Hematopoietic multipotent progenitor cell (in vitro differentiated cells): ENCODE results near the gene GJA4. TPM values are rescaled to one million over a fixed set of nuclear protein-coding genes. Genes with fewer than 3 reads are reported as not detected.
"Not testable (repeated sequence)": the region's sequence is repeated elsewhere in the genome, so short reads cannot be mapped to it uniquely, and the experiment has no call there.

ENCODE experiments used
- DNase-seq, 3 donors: peaks; one replicate each; pipeline ENCODE4 v3.0.0-alpha.2; 2011 to 2015; ENCODE audit warnings: low read depth in 2 of 3, low spot score in 2 of 3
- total RNA-seq: library from RNA; depleted of rRNA; stranded (reverse); fragments of >200 nt; gene quantifications from one replicate; pipeline ENCODE4 v1.2.3, GENCODE V29; 2012

Gene GJA4
- total RNA-seq, 1 donor: 7.3 TPM

DNA sequence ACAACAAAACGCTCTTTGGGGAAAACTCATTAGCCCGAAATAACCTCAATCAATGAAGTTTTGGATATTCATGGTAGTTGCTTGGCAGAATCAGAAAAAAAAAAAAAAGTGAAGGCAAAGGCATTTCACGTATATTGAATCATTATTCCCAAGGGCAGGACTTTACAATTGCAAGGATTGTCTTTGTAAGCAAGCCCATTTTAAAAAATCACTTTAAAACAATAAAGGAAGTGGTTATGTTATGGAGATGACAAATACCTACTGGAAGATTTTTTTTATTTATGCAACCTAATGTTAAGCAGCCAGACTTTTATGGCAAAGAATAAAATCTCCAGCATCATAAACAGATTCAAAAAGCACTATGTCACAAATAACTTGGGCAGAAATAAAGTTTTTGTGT is 23.9 kb upstream of the GJA4 start:
- DNase-seq: no peak

DNA sequence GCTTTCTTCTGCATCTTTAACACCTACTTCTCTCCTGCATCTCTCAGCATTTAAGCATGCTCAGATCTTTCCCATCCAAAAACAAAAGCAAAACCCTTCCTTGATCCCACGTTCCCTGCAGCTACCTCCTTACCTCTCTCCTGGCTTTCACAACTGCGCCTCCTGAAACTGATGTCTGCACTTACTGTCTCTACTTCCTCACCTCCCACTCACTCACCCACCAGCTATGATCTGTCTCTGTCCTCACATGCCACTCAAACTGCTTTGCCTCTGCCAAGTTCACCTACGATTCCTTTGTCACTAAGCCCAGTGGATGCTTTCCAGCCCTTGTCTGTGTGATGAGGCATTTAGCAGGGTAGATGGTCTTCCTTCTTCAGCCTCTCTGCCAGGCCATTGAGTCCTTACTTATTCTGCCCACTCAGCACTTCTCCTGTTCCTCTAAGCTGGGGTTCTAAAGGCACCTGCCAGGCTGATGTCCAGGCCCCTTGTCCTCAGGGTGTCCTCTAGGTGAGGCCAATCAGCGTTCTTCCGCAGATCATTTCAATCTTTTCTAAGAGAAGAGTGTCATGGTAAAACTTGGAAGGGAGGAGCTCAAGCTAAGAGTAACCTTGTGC is 21.8 kb upstream of the GJA4 start:
- no peak for DNase-seq

DNA sequence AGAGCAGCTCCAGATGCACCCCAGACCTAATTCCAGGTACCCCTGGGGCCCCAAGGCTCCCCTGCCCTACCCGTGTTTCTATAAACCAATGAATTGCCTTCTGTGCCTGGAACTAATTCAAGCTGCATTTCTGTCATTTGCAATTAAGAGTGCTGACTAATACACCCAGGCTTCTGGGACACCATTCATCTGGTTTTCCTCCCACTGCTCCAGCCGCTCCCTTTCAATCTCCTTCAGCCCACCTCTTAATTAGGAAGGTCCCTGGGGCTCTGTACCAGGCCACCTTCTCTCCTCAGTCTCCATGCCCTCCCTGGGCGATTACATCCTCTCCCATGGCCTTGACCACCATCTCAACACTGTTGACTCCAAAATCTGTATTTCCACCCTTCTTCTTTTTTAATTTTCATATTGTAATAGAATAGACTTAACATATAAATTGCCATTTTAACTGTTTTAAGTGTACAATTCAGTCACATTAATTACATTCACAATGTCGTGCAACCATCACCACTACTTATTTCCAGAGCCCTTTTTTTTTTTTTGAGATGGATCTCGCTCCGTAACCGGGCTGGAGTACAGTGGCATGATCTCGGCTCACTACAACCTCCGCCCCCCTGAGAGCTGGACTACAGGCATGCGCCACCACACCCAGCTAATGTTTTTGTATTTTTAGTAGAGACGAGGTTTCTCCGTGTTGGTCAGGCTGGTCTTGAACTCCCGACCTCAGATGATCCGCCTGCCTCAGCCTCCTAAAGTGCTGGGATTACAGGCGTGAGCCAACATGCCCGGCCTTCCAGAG is 21.0 kb upstream of the GJA4 start:
- no peak for DNase-seq

DNA sequence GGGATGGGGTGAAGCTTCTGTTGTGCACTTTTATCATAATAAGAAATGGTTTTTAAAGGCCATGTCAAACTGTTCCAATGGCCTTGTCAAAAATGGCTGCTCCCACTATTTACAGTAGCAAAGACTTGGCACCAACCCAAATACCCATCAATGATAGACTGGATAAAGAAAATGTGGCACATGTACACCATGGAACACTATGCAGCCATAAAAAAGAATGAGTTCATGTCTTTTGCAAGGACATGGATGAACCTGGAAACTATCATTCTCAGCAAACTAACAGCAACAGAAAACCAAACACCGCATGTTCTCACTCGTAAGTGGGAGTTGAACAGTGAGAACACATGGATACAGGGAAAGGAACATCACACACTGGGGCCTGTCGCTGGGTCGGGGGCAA is 19.7 kb upstream of the GJA4 start:
- DNase-seq: not testable (repeated sequence)

DNA sequence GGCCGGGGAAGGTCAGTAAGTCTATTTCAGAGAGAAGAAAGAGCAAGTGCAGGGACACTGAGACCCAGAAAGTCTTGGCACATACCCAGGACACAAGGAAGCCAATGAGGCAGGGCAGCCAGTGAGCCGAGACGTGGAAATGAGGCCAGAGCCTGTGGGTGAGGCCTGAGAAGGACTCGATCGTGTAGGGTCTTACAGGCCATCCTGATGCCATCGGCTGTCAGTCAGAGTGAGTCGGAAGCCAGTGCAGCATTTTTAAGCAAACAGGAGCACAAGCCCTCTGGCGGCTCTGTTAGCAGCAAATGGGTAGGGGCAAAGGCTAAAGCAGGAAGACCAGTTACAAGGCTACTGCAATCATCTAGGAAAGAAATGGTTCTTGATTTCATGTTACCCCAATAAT is 17.8 kb upstream of the GJA4 start:
- no peak for DNase-seq

DNA sequence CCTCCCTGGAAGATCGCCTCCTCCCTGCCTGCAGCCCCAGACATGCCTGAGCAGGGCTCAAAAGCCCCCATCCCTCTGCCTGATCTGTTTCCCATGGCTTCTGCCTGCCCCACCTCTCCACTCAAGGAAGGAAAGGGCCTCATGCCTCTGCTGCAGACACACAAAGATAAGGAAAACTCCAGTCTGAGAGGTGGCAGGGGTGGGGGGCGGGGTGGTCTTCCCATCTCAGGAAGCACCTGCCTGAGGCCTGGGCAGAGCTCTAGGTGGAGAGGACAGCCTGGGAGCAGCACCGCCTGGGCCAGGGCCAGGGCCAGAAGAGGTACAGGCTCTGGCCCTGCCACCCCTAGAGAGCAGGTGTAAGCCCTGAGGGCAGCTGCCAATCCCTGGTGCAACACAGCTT is 15.9 kb upstream of the GJA4 start:
- no peak for DNase-seq

DNA sequence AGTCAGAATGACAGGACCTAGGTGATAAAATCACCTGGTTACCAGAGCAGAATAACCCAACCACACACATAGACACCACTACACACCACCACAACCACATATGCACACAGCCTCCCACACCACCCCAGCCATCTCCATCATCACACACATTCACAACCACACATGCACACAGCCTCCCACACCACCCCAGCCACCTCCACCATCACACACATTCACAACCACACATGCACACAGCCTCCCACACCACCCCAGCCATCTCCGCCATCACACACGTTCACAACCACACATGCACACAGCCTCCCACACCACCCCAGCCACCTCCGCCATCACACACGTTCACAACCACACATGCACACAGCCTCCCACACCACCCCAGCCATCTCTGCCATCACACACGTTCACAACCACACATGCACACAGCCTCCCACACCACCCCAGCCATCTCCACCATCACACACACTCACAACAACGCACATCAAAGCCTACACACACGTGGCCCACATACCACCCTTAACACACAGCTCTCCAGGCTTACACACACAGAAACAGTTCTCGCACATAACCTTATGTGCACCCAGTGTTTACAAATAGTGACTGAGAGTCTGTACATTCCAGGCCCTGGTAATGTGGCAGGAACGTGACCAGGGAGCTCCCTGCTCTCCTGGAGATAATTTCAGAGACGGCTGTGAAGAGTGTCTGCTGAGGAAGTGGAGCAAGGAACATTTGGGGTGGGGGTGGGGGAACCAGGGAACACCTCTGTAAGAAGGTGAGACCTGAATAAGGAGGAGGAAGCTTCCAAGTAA is 15.1 kb upstream of the GJA4 start:
- no peak for DNase-seq

DNA sequence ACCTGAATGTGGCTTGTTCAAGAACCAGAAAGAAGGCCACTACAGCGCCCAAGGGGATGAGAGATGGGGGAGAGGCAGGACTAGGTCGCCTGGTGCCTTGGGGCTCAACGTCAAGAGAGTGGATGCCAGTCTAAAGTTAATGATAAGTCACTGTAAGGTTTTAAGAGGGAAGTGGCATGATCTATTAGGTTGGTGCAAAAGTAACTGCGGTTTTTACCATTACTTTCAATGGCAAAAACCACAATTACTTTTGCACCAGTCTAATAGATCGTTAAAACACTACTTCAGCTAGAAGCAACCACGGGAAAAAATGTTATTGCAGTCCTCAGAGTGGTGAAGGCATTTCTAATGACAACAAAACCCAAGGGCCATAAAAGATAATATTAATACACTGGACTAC is 14.4 kb upstream of the GJA4 start:
- DNase-seq: no peak

DNA sequence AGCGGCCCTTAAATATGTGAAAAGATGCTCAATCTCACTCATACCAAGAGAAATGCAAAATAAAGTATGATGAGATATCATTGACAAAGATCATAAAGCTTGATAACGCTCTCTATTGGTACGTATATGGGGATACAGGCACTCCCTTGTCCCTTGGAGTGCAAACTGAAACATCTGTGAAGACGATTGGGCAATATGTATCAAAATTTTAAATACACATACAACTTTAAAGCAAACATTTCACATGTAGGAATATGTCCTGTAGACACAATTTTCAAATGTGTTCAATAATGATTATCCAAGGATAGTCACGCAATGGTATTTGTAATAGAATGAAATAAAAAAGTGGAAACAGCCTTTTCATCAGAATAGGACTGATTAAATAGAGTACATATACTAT is 13.8 kb upstream of the GJA4 start:
- DNase-seq: no peak

DNA sequence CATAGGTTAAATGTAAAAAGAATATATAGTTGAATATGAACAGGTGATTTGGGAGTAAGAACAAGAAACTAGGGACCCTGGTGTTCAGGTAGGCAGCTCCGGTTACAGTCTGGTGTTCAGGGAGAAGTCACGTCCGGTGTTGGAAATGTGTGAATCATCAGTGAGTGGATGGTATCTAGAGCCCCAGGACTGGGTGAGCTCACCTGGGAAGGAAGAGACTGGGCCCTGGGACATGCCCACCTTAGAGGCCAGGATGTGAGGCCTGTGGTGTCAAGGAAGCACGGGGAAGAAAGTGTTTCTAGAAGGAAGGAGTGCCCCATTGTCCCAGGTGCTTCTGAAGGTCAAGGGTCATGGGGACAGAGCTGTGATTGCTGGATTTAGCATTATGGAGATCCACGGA is 13.3 kb upstream of the GJA4 start:
- no peak for DNase-seq

DNA sequence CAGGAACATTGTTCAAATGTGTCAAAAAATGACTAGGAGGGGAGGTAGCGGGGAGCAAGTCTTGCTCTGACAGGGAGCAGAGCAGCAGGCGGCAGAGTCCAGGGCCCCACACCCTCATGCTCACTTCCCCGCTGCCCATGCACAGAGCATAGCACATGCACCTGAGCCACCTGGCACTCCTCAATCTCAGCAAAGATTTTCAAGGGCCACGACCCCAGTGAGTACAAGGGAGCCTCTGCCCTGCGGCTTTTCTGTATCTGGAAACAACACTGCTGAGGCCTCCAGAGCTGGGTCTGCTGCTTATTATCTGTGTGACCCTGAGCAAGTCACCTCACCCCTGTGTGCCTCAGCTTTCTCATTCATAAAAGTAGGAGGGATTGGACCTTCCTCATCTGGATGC is 12.8 kb upstream of the GJA4 start:
- DNase-seq: no peak

DNA sequence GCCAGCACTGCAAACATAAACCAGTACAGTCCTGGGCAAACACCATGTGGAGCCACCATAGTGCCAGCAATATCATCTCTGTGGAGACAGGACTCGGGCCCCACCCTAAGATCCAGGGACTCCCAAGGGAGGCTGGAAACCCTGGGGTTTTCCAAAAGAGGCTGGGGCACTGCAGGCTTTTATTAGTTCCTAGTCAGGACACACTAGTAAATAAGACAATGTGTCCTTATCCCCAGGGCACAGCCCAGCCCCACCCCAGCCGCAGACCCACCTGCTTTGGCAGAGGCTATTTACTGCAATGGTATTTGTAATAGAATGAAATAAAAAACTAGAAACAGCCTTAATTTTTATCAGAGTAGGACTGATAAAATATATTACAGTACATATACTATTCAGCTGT is 12.3 kb upstream of the GJA4 start:
- no peak for DNase-seq

DNA sequence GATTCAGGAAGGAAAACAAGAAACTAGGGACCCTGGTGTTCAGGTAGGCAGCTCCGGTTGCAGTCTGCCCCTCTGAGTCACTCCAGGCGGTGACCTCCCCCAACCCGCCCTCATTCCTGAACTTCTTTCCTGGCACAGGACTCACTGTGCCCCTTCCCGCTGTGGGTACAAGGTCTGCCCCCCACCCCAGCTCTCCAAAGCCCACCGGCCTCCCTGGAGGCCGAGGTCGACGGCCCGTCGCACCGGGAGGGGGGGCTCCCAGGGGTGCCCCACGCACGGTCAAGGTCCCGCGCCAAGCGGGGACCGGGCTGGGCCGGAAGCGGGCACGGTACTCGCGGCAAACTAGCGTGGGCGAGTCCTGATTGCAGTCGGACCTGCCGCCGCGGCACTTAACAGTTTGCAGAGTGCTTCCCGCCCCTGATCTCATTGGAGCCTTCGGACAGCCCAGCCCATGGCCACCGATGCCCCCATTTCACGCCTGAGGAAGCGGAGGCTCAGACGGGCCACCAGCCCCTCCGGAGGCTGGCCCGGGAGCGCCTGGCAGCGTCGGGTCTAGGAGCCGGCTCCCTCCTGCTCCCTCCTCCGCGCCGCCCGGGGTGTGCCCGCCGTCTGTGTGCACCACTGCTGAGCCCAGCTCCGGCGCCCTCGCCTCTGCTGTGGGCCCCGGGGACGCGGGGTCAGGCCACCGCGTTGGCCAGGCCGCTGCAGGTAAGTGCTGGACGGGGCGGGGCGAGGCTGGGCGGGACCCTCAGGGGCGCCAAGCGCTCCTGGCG is 11.5 kb upstream of the GJA4 start, which contains the start of gene GJB3:
Gene GJB3, plus strand, starts transcription at position 144 of the 773 bp plus-strand sequence. CDS start 3,549 bp downstream, outside the sequence.
- no peak for DNase-seq

DNA sequence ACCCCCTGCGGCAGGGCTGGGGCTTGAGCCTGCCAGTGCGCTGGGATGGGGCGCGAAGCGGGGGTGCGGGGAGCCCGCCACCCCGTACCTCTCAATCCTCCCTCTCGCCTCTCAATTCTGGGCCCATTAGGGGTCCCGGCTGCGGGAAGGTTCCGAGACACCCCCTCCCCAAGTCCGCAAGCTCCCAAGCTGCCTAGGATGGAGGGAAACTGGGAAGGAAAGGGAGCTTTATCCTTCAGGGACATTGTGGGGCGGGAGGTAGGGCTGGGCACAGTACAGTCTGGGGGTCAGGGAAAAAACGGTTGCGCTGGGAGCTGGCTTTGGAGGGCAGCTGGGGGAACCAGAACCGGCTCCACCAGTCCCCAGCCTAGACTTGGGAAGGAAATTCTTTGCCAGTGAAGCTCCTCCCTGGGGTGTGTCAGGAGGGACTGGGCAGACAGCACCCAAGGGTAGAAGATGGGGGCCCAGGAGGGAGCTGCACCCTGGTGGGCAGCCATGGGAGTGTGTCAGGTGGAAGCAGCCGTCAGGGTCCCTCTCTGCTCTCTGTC is 10.9 kb upstream of the GJA4 start:
- DNase-seq: no peak

DNA sequence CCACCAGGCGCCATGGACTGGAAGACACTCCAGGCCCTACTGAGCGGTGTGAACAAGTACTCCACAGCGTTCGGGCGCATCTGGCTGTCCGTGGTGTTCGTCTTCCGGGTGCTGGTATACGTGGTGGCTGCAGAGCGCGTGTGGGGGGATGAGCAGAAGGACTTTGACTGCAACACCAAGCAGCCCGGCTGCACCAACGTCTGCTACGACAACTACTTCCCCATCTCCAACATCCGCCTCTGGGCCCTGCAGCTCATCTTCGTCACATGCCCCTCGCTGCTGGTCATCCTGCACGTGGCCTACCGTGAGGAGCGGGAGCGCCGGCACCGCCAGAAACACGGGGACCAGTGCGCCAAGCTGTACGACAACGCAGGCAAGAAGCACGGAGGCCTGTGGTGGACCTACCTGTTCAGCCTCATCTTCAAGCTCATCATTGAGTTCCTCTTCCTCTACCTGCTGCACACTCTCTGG is 8.0 kb upstream of the GJA4 start:
- no peak for DNase-seq

DNA sequence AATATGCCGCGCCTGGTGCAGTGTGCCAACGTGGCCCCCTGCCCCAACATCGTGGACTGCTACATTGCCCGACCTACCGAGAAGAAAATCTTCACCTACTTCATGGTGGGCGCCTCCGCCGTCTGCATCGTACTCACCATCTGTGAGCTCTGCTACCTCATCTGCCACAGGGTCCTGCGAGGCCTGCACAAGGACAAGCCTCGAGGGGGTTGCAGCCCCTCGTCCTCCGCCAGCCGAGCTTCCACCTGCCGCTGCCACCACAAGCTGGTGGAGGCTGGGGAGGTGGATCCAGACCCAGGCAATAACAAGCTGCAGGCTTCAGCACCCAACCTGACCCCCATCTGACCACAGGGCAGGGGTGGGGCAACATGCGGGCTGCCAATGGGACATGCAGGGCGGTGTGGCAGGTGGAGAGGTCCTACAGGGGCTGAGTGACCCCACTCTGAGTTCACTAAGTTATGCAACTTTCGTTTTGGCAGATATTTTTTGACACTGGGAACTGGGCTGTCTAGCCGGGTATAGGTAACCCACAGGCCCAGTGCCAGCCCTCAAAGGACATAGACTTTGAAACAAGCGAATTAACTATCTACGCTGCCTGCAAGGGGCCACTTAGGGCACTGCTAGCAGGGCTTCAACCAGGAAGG is 7.4 kb upstream of the GJA4 start:
- DNase-seq: no peak

DNA sequence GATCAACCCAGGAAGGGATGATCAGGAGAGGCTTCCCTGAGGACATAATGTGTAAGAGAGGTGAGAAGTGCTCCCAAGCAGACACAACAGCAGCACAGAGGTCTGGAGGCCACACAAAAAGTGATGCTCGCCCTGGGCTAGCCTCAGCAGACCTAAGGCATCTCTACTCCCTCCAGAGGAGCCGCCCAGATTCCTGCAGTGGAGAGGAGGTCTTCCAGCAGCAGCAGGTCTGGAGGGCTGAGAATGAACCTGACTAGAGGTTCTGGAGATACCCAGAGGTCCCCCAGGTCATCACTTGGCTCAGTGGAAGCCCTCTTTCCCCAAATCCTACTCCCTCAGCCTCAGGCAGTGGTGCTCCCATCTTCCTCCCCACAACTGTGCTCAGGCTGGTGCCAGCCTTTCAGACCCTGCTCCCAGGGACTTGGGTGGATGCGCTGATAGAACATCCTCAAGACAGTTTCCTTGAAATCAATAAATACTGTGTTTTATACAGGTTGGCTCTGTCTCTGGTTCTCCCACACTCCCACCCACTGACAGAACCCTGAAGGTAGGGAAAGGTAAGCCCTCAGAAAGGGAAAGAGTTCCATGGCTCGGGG is 6.8 kb upstream of the GJA4 start:
- DNase-seq: no peak

DNA sequence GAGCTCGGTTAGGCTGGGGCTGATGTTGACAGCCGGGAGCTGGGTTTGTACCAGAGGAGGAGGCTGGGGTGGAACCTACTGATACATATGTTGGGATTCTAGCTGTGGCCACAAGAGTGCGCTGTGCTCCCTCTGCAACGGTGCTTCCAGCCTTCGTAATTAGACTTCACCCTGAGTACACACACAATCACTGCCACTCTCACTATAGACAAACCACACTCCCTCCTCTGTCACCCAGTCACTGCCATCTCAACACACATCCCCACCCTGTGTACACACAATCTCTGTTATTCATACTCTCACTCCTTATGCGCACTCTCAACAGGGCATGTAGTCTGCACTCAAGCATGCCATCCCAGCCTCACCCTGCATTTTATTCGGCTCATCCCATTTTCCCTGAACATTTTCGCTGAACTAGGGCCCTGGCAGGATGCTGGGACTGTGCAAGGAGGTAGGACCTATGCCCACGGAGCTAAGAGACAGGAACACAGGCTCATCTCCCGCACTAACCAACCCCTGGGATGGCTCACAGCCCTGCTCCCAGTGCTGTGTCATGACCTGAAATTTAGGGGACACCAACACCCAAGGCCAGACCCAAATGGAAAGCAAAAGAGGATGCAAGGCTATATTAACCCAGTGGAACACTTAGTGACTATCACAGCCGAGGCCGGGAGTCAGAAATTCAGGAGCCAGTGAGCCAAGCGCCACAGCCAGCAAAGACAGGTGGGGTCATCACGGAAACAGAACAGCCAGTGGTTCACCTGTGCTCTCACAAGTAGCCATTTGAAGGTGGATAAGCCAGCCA is 6.1 kb upstream of the GJA4 start:
- DNase-seq: peak; percentile 14 to 83 (median 65)
